GM21786 (cell line): ENCODE measurements around the gene MEGF11.

Experiments
- ATAC-seq: cut with Tn5 transposase; IDR thresholded peaks from one replicate; pipeline ENCODE4 v1.9.1; 2021; ENCODE audit not compliant: unreplicated experiment

MEGF11 gene

DNA sequence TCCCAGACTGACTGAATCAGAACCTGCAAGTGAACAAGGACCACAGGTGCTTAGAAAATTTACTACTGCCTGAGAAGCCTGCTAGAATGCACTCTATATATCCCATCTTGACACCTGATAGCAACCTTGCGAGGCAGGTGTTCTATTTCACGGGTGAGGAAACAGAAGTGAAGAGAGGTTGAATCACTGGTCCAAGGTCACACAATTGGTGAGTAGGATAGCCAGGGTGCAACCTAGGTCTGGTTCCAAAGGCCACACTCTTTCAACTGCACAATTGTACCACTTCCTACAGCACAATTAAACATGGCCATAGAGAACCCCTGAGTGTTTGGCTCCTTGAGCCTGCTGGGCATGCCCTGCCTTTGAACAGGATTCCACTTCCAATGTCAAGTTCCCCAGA lies 297.2 kb downstream of the MEGF11 start:
- ATAC-seq = no peak

DNA sequence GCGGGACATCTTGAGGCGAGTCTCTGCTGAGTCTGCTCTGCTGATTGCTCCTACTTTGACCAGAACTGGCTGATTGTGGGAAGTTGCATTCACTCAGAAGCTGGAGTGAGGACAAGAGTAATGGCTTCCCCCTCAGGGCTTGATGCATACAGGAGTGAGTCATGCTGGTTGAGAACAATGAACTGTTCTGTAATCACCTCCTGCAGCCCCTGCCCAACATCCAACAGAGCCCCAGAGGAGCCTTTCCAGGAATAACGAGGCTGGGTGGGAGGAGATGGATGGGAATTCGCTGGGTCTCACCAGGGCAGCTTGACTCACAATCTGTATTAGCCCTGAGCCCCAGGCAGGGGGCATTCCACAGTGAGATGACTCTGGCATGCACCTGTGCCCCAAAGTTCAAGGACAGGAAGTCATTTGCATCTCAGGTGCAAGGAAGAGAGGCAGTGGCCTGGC lies 299.2 kb downstream of the MEGF11 start:
- ATAC-seq = no peak

GRCh38 chr15:65953622-65954021 lies 299.9 kb downstream of the MEGF11 start:
- ATAC-seq = no peak

DNA sequence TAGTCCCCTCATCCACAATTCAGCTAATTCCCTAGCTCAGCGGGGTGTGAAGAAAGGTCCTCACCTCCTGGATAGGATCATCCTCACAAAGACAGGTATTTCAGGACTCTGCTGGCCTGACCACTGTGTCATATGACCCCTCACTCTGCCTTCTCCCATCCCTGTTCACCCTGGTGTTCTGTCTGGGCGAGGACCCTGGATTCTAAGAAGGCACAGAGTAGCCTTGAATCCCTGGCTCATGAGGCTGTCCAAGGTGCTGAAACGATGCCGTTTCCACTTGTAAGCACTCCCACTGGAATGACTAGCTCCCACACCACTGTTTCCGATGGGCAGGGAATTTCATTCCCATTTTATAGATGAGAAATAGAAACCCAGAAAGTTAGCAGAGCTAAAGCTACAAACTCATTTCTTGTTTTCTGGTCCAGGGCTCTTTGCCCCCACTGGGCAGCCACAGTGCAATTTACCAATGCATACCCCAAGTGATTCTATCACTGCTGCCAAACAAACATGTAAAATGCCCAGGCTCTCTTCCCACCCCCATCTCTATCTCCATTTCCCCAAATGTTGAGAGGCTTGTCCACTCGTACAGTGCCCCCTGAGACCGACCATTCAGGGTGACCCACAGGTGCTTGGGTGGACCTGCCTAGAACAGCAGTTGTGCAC lies 301.0 kb downstream of the MEGF11 start:
- ATAC-seq = no peak

DNA sequence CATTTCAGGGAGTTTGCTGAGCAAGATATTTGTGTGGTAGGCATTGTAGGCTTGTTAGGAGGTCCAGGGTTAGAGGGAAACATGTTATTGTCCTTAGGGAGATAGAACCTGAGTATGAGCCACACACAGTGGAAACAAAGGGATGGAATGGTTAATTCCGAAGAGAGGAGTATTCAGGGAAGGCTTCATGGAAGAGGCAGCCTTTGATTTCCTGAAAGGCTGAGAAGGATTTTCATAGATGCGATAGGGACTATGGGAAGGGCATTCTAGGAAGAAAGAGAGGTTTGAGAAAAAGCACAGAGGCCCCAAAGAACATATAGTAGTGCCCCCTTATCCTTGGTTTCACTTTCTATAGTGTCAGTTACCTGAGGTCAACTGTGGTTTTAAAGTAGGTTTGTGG lies 302.5 kb downstream of the MEGF11 start:
- ATAC-seq = no peak

- ATAC-seq = no peak
These were observed 304.1 kb downstream of the MEGF11 start for GRCh38 chr15:65949491-65949890.

GRCh38 chr15:65949011-65949410 lies 304.5 kb downstream of the MEGF11 start:
- no peak for ATAC-seq

DNA sequence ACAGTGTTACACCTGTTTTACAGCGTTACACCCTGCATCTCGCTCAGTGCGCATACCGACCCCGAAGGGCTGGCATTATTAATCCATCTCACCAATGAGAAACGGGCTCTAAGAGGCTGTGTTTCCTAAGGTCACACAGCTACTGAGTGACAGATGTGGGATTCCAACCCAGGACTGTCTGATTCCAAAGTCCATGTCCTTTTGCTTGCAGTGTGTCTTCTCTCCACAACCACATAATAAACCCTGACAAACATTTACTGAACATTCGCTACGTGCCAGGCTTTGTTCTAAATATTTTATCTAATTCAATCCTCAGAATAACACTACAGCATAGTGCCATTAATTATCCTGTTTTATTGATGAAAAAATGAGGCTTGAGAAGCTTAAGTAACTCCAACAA lies 305.2 kb downstream of the MEGF11 start:
- ATAC-seq = no peak

DNA sequence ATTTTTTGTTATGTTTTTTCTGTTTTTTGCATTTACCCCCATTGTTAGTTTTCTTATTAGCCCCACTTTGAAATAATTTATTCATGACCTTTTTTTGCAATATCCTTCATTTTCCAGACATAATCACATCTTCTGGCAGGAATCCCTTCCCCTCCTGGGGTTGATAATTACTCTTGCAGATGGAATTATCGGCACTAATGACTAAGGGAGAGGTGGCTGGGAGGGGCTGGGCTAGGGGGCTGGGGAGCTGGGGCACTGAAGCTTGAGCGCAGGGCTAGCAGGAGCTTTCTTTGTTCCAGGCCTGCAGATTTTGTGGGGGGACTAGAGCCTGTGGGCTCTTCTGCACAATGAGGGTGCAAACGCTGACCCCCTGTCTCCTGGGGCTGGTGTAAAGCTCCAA lies 306.5 kb downstream of the MEGF11 start:
- no peak for ATAC-seq

- no peak for ATAC-seq
These were observed 307.9 kb downstream of the MEGF11 start for GRCh38 chr15:65945616-65946015.

DNA sequence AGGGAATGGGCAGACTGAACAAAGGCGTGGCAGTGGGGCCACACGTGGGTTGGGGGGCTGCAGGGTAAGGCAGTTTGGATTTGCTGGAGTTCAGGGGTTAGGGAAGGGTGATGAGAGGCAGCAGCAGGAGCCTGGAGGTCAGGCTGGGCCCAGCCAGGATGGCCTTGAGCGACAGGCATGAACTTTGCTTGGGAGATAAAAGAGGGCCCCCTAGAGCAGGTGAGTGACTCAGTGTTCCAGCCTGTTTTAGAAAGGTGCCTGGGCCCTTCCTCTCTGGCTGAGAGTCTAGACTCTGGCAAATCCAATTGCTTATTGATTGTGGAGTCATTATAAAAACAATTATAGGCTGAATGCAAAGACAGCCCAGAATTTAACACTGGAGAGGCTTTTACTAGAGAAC lies 309.1 kb downstream of the MEGF11 start:
- no peak for ATAC-seq

GRCh38 chr15:65942436-65942835 lies 311.1 kb downstream of the MEGF11 start:
- ATAC-seq = no peak

- no peak for ATAC-seq
These were observed 313.0 kb downstream of the MEGF11 start for GRCh38 chr15:65940618-65940909.

- ATAC-seq = no peak
These were observed 313.5 kb downstream of the MEGF11 start for GRCh38 chr15:65939901-65940617.

DNA sequence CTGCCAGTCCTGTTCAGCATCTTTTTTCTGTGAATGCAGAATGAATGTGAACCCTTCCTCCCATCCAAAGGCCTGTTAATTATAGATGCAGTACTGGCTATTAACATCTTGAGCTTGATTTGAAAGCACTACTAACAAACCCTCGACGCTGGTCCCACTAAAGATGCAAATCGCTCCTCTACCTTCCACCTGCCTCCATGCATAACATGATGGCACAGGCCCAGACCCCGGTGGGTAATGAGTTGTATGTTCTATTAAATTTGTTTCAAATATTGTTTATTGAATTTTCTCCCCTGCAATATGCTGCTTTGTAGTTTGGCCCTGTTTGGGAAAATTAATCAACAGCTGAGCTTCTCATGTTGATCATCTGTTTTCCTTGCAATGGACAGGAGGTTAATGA lies 314.9 kb downstream of the MEGF11 start:
- no peak for ATAC-seq

- no peak for ATAC-seq
These were observed 316.1 kb downstream of the MEGF11 start for GRCh38 chr15:65937476-65937875.

DNA sequence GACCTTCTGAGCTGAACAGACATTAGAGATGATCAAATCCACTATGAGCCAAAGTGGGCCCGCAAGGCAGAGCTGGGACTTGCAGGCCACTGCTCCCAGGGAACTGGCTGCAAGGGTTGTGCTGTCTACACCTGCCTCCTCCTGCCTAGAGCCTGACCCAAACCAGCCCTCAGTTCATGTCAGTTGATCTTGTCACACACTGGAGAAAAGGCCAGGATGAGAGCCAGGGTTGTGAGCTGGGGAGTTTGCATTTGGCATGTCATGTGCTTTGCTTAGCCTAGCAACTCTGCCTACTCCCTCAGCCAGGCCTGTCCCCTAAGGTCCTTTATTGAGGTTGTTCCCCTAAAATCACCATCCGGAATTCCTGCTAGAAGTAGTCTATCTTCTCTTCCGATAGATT lies 316.5 kb downstream of the MEGF11 start:
- no peak for ATAC-seq

GRCh38 chr15:65936282-65936681 lies 317.3 kb downstream of the MEGF11 start:
- ATAC-seq = no peak

DNA sequence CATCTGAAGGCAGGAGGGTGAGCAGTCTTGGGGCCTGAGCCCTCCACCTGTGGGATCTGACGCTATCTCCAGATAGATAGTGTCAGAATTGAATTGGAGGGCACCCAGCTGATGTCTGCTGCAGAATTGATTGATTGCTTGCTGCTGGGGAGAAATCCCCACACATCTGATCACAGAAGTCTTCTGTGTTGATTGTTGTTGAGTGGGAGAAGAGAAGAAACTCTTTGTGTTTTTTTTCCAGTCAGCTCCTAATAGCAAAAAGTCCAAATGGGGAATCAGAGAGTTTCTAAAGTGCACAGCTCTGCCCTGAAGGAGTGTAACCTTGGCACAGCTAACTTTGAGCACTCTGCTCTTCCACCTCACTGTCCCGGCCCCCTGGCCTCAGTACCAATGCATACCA lies 318.2 kb downstream of the MEGF11 start:
- no peak for ATAC-seq

GRCh38 chr15:65931221-65931620 lies 322.3 kb downstream of the MEGF11 start:
- ATAC-seq = no peak

GRCh38 chr15:65930134-65930533 lies 323.4 kb downstream of the MEGF11 start:
- ATAC-seq = no peak

GRCh38 chr15:65929573-65929972 lies 324.0 kb downstream of the MEGF11 start:
- no peak for ATAC-seq

- ATAC-seq = no peak
These were observed 326.0 kb downstream of the MEGF11 start for GRCh38 chr15:65927545-65927944.
